ENCODE data around the gene SRRD.
A peak's percentile ranks its signal among the peaks of the same experiment; 100 is the strongest.
"Not testable (repeated sequence)": the region's sequence is repeated elsewhere in the genome, so short reads cannot be mapped to it uniquely, and the experiment has no call there.

The SRRD gene, protein sequence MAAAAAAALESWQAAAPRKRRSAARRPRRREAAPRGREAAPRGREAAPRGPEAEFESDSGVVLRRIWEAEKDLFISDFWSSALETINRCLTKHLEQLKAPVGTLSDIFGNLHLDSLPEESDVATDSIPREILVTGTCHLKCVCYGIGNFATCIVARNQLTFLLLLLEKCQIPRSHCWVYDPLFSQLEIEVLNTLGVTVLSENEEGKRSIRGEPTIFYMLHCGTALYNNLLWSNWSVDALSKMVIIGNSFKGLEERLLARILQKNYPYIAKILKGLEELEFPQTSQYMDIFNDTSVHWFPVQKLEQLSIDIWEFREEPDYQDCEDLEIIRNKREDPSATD

GRCh38 chr22:26483439-26484359, at the start of gene SRRD, which contains the start of gene HPS4:
Gene SRRD, plus strand, starts transcription at chr22:26483877. Its CDS starts 14 bp downstream, at chr22:26483891.
Gene HPS4, minus strand, starts transcription at chr22:26483783. Its CDS starts 2,021 bp downstream, at chr22:26481762.
- peak in 54 of 56 donors; percentile 22 to 87 (median 69) for DNase-seq

GRCh38 chr22:26435327-26436093, 48.2 kb upstream of the SRRD start:
- peak in 1 of 56 donors; percentile 24 for DNase-seq

GRCh38 chr22:26436903-26437515, 46.7 kb upstream of the SRRD start:
- no peak for DNase-seq

DNA sequence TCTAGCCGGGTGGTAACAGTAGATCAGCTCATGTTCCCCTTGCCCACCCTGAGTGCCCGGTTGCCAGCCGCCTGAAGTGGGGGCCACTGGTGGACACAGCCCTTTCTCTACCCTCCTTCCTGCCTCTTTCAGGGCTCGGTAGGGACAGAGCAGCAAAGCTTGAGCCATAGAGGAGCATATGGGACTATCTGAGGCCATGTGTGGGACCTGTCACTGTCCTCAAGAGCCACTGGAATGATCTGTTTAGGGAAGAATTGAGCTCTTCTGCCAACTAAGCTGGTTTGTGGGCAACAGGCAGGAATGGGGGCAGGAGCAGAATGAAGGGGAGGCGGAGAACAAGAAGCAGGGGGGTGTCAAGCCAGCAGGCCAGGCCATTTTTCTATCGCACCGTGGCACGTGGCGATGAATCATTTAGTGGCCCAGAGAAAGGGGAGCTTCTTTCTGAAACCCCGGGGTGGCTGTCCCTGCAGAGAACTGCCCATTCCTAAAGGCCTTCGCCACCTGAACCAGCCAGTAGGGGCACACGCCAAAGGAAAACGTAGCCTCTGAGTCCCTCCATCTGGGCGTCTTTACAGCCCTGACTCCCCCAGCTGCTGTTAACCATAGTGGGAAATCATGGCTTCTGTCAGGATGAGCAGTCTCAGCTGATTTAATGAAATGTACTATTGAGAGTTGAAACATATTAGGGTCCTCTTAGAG, 45.8 kb upstream of the SRRD start:
- no peak for DNase-seq

GRCh38 chr22:26438776-26439175, 44.9 kb upstream of the SRRD start:
- DNase-seq = not testable (repeated sequence)

GRCh38 chr22:26439559-26439958, 44.1 kb upstream of the SRRD start:
- no peak for DNase-seq

GRCh38 chr22:26442086-26442756, 41.5 kb upstream of the SRRD start:
- DNase-seq = no peak

GRCh38 chr22:26443901-26444690, 39.6 kb upstream of the SRRD start:
- no peak for DNase-seq

DNA sequence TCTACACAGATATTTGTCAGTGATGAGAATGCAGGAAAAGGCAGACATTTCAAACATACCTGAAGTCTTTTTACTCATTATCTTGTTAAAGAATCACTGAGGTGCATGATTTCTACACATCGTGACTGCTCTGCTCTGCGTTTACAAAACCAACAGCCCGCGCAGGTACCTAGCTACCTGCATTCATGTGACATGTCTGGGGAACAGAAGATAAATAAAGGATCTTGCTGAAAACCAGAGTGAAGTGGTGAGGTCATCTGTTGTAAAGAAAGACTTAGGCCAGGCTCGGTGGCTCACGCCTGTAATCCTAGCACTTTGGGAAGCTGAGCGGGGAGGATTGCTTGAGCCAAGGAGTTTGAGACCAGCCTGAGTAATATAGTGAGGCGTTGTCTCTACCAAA, 38.9 kb upstream of the SRRD start:
- no peak for DNase-seq

GRCh38 chr22:26445577-26446275, 38.0 kb upstream of the SRRD start:
- DNase-seq = no peak

- DNase-seq = no peak
These were observed 36.7 kb upstream of the SRRD start for GRCh38 chr22:26446808-26447515.

DNA sequence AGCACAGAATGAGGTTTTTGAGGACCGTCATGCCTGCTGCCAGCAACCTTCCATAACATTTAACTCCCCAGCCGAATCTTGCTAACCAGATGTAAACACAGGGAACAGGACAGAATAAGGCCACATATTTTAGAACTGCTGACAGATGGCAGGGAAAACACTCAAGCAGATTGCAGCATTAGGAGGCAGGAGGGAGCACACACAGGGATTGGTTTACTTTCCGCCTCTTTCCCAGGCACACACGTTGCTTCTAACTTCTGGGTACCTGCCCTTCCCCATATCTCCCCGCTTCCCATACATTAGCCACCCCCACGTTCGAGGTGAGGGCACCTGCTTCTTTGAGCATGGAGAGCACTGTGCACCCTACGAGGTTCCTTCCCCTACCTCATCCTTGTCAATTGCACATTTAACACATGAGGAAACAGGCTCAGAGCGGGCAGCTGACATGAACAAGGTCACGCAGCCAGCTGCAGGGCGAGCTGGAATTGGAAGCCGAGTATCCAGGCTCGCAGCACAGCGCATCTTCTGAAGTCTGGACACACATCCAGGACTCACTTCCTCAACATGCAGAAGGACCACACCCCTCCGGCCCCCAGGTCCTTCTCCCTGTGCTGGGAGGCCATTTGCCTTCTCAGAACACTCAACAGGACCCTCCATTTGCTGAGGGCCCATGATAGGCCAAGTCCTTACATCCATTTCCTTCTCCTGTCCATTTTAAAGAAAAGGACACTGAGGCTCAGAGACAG, 35.9 kb upstream of the SRRD start:
- no peak for DNase-seq

- no peak for DNase-seq
These were observed 35.3 kb upstream of the SRRD start for GRCh38 chr22:26448334-26448733.

DNA sequence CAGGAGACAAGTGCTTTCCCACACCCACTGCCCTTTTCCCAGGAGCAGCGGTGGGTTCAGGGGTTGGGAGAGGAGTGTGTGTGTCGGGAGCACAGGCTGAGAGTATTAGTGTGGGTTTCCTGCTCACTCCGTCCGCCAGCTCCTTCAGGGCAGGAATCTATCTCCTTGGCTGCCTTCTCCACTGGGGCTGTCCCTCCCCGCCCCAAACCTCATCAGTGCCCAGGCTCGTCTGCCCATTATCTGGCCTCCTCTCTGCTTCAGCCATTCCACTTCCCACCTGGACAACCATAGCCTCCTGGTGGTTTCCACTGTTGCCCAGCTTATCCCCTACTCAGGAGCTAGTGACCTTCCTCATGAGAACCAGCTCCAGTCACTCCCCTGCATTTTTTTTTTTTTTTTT, 34.7 kb upstream of the SRRD start:
- no peak for DNase-seq

- no peak for DNase-seq
These were observed 33.1 kb upstream of the SRRD start for GRCh38 chr22:26450453-26451185.

All from amygdala (tissue), 56 donors.